H9 (cell line): ENCODE results near the gene CTNNA3. TPM values are rescaled to one million over a fixed set of nuclear protein-coding genes. Genes with fewer than 3 reads are reported as not detected.

ENCODE experiments used
- DNase-seq: peaks from one replicate; pipeline ENCODE4 v3.0.0-alpha.2; 2017
- H2AFZ ChIP-seq: one replicate; pipeline ENCODE4 v1.6.1; 2013; ENCODE audit warnings: mild to moderate bottlenecking, low read length, control low read depth, moderate library complexity
- H2AK5ac ChIP-seq: 2 replicates; pipeline ENCODE4 v1.6.1; 2013; ENCODE audit warnings: low read length, control low read depth, mixed read lengths; ENCODE audit not compliant: insufficient read length
- H2BK120ac ChIP-seq: one replicate; pipeline ENCODE4 v1.6.1; 2013; ENCODE audit warnings: low read depth, mild to moderate bottlenecking, low read length, control low read depth, inconsistent platforms; ENCODE audit not compliant: poor library complexity, severe bottlenecking
- H2BK12ac ChIP-seq: 2 replicates; pipeline ENCODE4 v1.6.1; 2013; ENCODE audit warnings: low read length, control low read depth, mixed read lengths, low read depth; ENCODE audit not compliant: insufficient read length
- H2BK15ac ChIP-seq: 2 replicates; pipeline ENCODE4 v1.6.1; 2013; ENCODE audit warnings: low read depth, low read length, control low read depth
- H2BK20ac ChIP-seq: one replicate; pipeline ENCODE4 v1.6.1; 2013; ENCODE audit warnings: low read depth, mild to moderate bottlenecking, low read length, control low read depth, inconsistent platforms; ENCODE audit not compliant: poor library complexity, severe bottlenecking
- H2BK5ac ChIP-seq: 2 replicates; pipeline ENCODE4 v1.6.1; 2013; ENCODE audit warnings: low read length, control low read depth, mixed read lengths; ENCODE audit not compliant: insufficient read length
- H3K14ac ChIP-seq: 2 replicates; pipeline ENCODE4 v1.6.1; 2013; ENCODE audit warnings: low read length, control low read depth; ENCODE audit not compliant: insufficient read depth
- H3K18ac ChIP-seq: 2 replicates; pipeline ENCODE4 v1.6.1; 2013; ENCODE audit warnings: low read depth, mild to moderate bottlenecking, mixed read lengths, low read length, control low read depth; ENCODE audit not compliant: insufficient read length
- H3K23ac ChIP-seq: 2 replicates; pipeline ENCODE4 v1.6.1; 2013; ENCODE audit warnings: low read length, control low read depth, mixed read lengths, low read depth; ENCODE audit not compliant: insufficient read length
- H3K23me2 ChIP-seq: 2 replicates; pipeline ENCODE4 v1.6.1; 2013; ENCODE audit warnings: low read depth, mild to moderate bottlenecking, mixed read lengths, low read length, control low read depth; ENCODE audit not compliant: insufficient read length, poor library complexity, severe bottlenecking
- H3K27ac ChIP-seq: 2 replicates; pipeline ENCODE4 v1.5.1; 2013; ENCODE audit warnings: low read length, control low read depth, mixed read lengths, low read depth; ENCODE audit not compliant: insufficient read length
- H3K27me3 ChIP-seq: 2 replicates; pipeline ENCODE4 v1.6.1; 2013; ENCODE audit warnings: low read length, control low read depth, inconsistent platforms; ENCODE audit not compliant: insufficient read depth
- H3K4ac ChIP-seq: 2 replicates; pipeline ENCODE4 v1.6.1; 2013; ENCODE audit warnings: low read depth, mild to moderate bottlenecking, control low read depth, inconsistent platforms, low read length, moderate library complexity
- H3K4me1 ChIP-seq: 2 replicates; pipeline ENCODE4 v1.6.1; 2013; ENCODE audit warnings: low read length, control low read depth, inconsistent platforms; ENCODE audit not compliant: insufficient read depth
- H3K4me2 ChIP-seq: 2 replicates; pipeline ENCODE4 v1.6.1; 2013; ENCODE audit warnings: low read length, control low read depth, mixed read lengths; ENCODE audit not compliant: insufficient read length, insufficient read depth
- H3K56ac ChIP-seq: 2 replicates; pipeline ENCODE4 v1.6.1; 2013; ENCODE audit warnings: low read depth, mild to moderate bottlenecking, mixed read lengths, low read length, control low read depth; ENCODE audit not compliant: insufficient read length
- H3K79me1 ChIP-seq: 2 replicates; pipeline ENCODE4 v1.6.1; 2013; ENCODE audit warnings: low read depth, mild to moderate bottlenecking, moderate library complexity, low read length, control low read depth, inconsistent platforms; ENCODE audit not compliant: insufficient read depth, poor library complexity, severe bottlenecking
- H3K79me2 ChIP-seq: 2 replicates; pipeline ENCODE4 v1.6.1; 2013; ENCODE audit warnings: low read length, control low read depth, inconsistent platforms; ENCODE audit not compliant: insufficient read depth
- H3K9ac ChIP-seq: 2 replicates; pipeline ENCODE4 v1.6.1; 2013; ENCODE audit warnings: low read length, control low read depth, mixed read lengths; ENCODE audit not compliant: insufficient read length; ENCODE audit errors: extremely low read depth
- H3K9me3 ChIP-seq: one replicate; pipeline ENCODE4 v1.6.1; 2013; ENCODE audit warnings: low read depth, low read length, inconsistent platforms; ENCODE audit not compliant: control insufficient read depth
- H3T11ph ChIP-seq: one replicate; pipeline ENCODE4 v1.6.1; 2013; ENCODE audit warnings: mild to moderate bottlenecking, low read length, control low read depth, inconsistent platforms
- H4K20me1 ChIP-seq: one replicate; pipeline ENCODE4 v1.6.1; 2013; ENCODE audit not compliant: control insufficient read depth, insufficient read length, insufficient read depth
- H4K5ac ChIP-seq: 2 replicates; pipeline ENCODE4 v1.6.1; 2013; ENCODE audit warnings: low read depth, mild to moderate bottlenecking, mixed read lengths, low read length, control low read depth; ENCODE audit not compliant: insufficient read length
- H4K8ac ChIP-seq: replicated peaks from 2 replicates; pipeline ENCODE4 v1.6.1; 2013; ENCODE audit warnings: low read length, control low read depth, mixed read lengths, low read depth; ENCODE audit not compliant: insufficient read length
- H4K91ac ChIP-seq: 2 replicates; pipeline ENCODE4 v1.6.1; 2013; ENCODE audit warnings: low read depth, mild to moderate bottlenecking, moderate library complexity, mixed read lengths, low read length, control low read depth; ENCODE audit not compliant: insufficient read length
- H3K27ac Mint-ChIP-seq, 3 experiments: 2 replicates in 2 of 3; 3 replicates in 1 of 3; pipeline ENCODE4 v1.8.0; 2020 to 2021; ENCODE audit warnings: mixed read lengths in 3 of 3, mild to moderate bottlenecking in 1 of 3, moderate library complexity in 1 of 3
- H3K27me3 Mint-ChIP-seq: 2 replicates; pipeline ENCODE4 v1.8.0; 2021; ENCODE audit warnings: low read depth, mild to moderate bottlenecking, moderate library complexity, mixed read lengths
- H3K36me3 Mint-ChIP-seq, 3 experiments: 2 replicates in 2 of 3; 3 replicates in 1 of 3; pipeline ENCODE4 v1.8.0; 2020 to 2021; ENCODE audit warnings: low read depth in 3 of 3, mixed read lengths in 3 of 3; ENCODE audit not compliant: insufficient read depth in 1 of 3
- H3K4me1 Mint-ChIP-seq, 2 experiments: 2 replicates each; pipeline ENCODE4 v1.8.0; 2020; ENCODE audit warnings: mixed read lengths in 2 of 2
- H3K4me3 Mint-ChIP-seq, 2 experiments: 2 replicates in 1 of 2; 3 replicates in 1 of 2; pipeline ENCODE4 v1.8.0; 2020 to 2021; ENCODE audit warnings: mild to moderate bottlenecking in 2 of 2, mixed read lengths in 2 of 2, moderate library complexity in 1 of 2
- H3K9me3 Mint-ChIP-seq, 2 experiments: 2 replicates in 1 of 2; 3 replicates in 1 of 2; pipeline ENCODE4 v1.8.0; 2020; ENCODE audit warnings: mild to moderate bottlenecking in 2 of 2, mixed read lengths in 2 of 2, moderate library complexity in 1 of 2
- WGBS: extraction: QIAGEN DNeasy Blood & Tissue Kit; methylation state at CpG from one replicate; pipeline ENCODE4 v1.1.7; 2013; ENCODE audit warnings: missing lambda C conversion rate, low lambda C conversion rate, mixed read lengths; ENCODE audit not compliant: insufficient read length; ENCODE audit errors: extremely low coverage; 5-methylcytosine and 5-hydroxymethylcytosine counted together
- total RNA-seq: library from RNA; stranded (reverse); gene quantifications from 2 replicates; pipeline ENCODE4 v1.2.1, GENCODE V29; 2021
- TF ChIP-seq, protein P1 (sequence below): fragments of 200-600 bp; sonication (generic); conservative IDR thresholded peaks from 3 replicates; pipeline ENCODE4 v1.8.0; 2021; ENCODE audit warnings: antibody characterized with exemption, mild to moderate bottlenecking

Gene CTNNA3
- total RNA-seq, 1 experiment from 2014 or later, result 3.3 TPM

DNA sequence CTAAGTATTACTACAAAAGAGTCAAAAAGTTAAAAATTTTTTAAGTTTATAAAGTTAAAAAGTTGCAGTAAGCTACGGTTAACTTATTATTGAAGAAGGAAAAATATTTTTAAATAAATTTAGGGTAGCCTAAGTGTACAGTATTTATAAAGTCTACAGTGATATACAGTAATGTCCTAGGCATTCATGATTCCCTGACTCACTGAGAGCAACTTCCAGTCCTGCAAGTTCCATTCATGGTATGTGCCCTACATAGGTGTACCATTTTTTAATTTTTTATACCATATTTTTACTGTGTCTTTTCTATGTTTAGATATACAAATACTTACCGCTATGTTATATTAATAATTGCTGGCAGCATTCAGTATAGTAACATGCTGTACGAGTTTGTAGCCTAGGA lies 92.3 kb downstream of the CTNNA3 start:
- Mint-ChIP-seq H3K4me3 (no peak overlapping the region), H3K4me1 (peaks cover 6 to 7% of the 10 kb centered on the region in 2 experiments), H3K27me3 (no peaks in the 10 kb centered on the region), H3K9me3 (no peaks in the 10 kb centered on the region), H3K36me3 (no peaks in the 10 kb centered on the region), H3K27ac (no peak overlapping the region)
- Histone ChIP-seq H2AK5ac (no peak overlapping the region), H3K9ac (no peak overlapping the region), H3K79me1 (no peaks in the 10 kb centered on the region), H3K4me2 (no peak overlapping the region), H3K79me2 (no peaks in the 10 kb centered on the region), H3K4me1 (no peaks in the 10 kb centered on the region; the same call in 1 of the 2 replicates), H4K91ac (no peak overlapping the region), H4K20me1 (no peaks in the 10 kb centered on the region), H2BK12ac (no peak overlapping the region), H3K23ac (no peak overlapping the region), H3K27me3 (no peaks in the 10 kb centered on the region), H3T11ph (no peak overlapping the region), H4K5ac (no peak overlapping the region), H3K14ac (no peak overlapping the region), H4K8ac (no peak overlapping the region), H2AFZ (no peak overlapping the region), H3K9me3 (no peaks in the 10 kb centered on the region), H2BK120ac (no peak overlapping the region), H3K27ac (no peak overlapping the region), H3K18ac (no peak overlapping the region), H3K23me2 (no peaks in the 10 kb centered on the region), H3K4ac (no peak overlapping the region), H3K56ac (no peak overlapping the region), H2BK20ac (no peak overlapping the region), H2BK5ac (no peak overlapping the region), H2BK15ac (no peak overlapping the region)
- no peak for DNase-seq
- no CpG with 5 or more reads among the region's 3 CpGs for WGBS
- TF ChIP-seq, protein P1, sequence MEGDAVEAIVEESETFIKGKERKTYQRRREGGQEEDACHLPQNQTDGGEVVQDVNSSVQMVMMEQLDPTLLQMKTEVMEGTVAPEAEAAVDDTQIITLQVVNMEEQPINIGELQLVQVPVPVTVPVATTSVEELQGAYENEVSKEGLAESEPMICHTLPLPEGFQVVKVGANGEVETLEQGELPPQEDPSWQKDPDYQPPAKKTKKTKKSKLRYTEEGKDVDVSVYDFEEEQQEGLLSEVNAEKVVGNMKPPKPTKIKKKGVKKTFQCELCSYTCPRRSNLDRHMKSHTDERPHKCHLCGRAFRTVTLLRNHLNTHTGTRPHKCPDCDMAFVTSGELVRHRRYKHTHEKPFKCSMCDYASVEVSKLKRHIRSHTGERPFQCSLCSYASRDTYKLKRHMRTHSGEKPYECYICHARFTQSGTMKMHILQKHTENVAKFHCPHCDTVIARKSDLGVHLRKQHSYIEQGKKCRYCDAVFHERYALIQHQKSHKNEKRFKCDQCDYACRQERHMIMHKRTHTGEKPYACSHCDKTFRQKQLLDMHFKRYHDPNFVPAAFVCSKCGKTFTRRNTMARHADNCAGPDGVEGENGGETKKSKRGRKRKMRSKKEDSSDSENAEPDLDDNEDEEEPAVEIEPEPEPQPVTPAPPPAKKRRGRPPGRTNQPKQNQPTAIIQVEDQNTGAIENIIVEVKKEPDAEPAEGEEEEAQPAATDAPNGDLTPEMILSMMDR, result no peak
